GM18499 (cell line): Measurements from ENCODE around the gene AP2B1.

ENCODE experiments used
- ATAC-seq: cut with Tn5 transposase; IDR thresholded peaks from one replicate; pipeline ENCODE4 v1.9.1; 2021; ENCODE audit warnings: moderate number of reproducible peaks; ENCODE audit not compliant: insufficient read depth, unreplicated experiment

Gene AP2B1

GRCh38 chr17:35618628-35619027 lies 31.5 kb downstream of the AP2B1 start:
- no peak for ATAC-seq

DNA sequence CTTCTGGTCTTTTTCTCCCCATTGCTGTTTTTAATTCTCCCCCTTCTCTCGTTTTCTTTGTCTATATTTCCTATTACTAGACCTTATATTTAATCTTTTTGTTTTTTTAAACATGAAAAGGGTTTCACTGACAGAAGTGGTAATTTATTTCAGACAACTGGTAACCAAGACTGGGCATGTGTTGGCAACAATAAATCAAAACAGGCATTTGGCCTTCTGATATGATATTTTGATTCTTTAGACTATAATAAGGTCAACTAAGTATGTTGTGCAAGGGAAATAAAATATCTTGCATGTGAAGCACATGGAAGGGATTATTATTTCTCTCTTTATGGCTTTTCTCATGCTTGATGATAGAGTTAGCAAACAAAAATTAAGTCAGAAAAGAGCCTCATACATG lies 34.6 kb downstream of the AP2B1 start:
- no peak for ATAC-seq

DNA sequence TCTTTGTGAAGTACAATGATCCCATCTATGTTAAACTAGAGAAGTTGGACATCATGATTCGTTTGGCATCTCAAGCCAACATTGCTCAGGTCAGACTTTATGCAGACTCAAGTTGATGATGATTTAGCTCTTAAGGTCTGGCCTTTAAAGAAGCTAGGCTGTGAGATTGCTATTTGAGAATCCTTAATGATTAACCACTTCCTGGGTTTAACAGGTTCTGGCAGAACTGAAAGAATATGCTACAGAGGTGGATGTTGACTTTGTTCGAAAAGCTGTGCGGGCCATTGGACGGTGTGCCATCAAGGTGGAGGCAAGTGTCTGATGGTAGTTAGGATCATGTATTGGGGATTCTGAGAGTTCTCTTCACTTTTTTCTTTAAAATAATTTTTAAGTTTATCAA lies 40.3 kb downstream of the AP2B1 start:
- ATAC-seq: no peak

GRCh38 chr17:35630530-35631148 lies 43.5 kb downstream of the AP2B1 start:
- ATAC-seq: no peak

GRCh38 chr17:35641032-35641431 lies 53.9 kb downstream of the AP2B1 start:
- no peak for ATAC-seq

DNA sequence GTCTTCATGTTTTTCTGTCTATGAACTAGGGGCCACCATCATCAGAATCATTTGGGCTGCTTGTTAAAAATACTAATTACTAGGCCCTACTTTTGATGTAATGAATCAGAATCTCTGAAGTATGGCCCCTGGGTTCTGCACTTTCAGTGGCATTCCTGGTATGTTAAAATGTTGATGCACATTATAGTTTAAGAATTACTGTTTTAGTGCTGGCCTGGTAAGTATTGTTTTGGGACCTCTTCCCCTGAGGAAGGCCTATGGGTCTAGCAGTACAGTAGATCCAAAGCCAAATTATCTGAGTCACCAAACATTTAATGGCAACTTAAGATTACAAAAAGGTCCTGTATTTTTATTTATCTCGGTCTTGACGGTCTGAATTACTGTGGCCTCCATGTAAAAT lies 58.8 kb downstream of the AP2B1 start:
- no peak for ATAC-seq

- no peak for ATAC-seq
Observed at GRCh38 chr17:35651467-35651866, 64.3 kb downstream of the AP2B1 start.

DNA sequence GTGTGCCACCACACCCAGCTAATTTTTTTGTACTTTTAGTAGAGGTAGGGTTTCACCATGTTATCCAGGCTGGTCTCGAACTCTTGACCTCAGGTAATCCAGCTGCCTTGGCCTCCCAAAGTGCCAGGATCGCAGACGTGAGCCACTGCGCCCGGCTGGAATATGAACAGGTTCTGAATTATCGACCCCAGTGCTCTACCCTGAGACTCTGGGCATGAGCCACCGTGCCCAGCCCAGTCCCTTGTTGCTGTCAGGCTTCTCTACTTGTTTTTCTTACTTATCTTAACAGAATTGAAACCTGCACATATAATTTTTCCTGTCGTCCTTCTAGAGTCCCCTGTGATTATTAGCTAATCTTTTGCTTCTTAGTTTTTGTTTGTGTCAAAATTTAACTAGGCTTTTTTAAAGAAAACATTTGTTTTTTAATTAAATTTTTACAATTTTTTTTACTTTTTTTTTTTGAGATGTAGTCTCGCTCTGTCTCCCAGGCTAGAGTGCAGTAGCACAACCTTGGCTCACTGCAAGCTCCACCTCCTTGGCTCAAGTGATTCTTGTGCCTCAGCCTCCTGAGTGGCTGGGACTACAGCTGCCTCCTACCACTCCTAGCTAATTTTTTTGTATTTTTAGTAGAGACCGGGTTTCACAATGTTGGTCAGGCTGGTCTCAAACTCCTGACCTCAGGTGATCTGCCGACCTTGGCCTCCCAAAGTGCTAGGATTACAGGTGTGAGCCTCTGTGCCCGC lies 66.7 kb downstream of the AP2B1 start:
- no peak for ATAC-seq

DNA sequence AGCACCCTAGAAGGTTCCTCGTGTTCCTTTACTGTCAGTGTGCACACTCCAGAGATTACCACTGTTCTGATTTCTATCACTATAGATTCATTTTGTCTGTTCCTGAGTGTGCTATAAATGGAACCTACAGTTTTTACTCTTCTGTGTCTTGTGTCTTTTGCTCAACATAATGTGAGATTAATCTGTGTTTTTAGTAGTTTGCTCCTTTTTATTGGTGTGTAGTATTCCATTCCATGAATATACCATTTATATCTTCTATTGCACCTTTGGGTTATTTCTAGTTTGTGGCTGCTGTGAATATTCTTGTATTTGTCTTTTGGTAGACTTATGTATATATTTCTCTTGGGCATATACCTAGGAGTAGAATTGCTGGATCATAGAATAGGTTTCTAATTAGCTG lies 68.2 kb downstream of the AP2B1 start:
- no peak for ATAC-seq

GRCh38 chr17:35660902-35661301 lies 73.8 kb downstream of the AP2B1 start:
- no peak for ATAC-seq

DNA sequence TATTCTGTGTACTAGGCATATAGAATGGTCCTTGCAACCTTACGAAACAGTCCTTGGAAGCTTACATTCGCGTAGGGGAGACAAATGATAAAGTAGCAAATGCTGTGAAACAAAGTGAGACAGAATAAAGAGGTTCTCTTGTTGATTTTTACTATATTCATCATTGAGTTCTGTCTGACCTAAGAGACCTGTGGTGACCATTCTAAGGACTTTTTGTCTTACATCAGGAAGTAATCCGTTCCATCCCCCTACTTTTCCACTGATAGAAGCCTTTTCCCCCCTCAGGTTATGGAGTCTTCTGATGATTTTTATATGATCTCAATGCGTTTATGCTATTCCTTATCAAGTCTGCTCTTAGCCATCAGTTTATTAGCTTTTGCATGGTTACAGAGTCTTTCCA lies 77.6 kb downstream of the AP2B1 start:
- no peak for ATAC-seq

GRCh38 chr17:35665662-35666061 lies 78.5 kb downstream of the AP2B1 start:
- ATAC-seq: no peak

DNA sequence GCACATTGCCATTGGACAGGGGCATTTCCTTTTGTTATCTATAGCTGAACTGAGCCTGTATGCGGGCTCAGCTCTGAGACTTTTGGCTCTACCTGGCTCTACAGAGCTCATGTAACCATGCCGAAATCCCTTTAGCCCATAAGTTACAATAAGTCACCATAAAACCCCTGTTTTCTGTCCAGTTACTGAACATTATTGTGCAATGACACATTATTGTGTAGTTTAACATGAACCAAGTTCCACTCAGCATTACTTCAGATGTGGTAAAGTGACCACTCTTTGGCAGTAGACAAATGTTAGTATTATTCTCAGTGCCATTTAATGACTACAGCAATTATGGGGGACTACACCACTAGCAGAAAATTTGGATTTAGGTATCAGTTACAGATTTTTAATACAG lies 78.9 kb downstream of the AP2B1 start:
- ATAC-seq: no peak

- ATAC-seq: no peak
Observed at GRCh38 chr17:35666967-35667532, 79.9 kb downstream of the AP2B1 start.

DNA sequence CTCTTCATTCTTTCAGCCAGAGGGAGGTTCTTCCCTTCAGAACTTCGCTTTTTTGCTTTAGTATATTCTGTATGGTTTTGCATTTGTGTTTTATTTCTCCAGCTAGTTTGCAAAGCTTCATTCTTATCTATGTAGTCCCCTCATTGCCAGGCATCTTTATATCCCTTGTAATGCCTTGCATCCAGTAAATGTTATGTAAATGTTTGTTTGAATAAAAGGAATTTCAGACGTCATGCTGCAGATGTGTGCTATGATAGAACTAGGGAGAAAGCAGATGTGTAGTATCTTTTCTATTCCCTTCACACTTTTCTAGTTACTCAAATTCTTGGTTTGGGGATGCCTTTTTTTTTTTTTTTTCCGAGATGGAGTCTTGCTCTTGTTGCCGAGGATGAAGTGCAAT lies 81.7 kb downstream of the AP2B1 start:
- no peak for ATAC-seq

DNA sequence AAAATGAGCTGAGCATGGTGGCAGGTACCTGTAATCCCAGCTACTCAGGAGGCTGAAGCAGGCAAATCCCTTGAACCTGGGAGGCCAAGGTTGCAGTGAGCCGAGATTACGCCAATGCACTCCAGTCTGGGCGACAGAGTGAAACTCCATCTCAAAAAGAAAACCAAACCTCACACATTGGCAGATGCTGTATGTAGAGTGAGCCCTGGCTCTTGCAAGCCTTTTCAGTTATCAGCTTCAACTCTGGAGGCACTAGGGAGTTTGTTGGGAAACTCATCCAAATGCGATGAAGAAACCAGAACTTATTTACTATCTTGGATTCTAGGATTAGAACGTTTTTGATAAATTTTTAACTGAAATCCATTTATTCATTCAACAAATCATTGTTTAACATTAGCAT lies 87.4 kb downstream of the AP2B1 start:
- ATAC-seq: no peak

- ATAC-seq: no peak
Observed at GRCh38 chr17:35676441-35676840, 89.3 kb downstream of the AP2B1 start.

GRCh38 chr17:35679007-35679682 lies 92.0 kb downstream of the AP2B1 start:
- ATAC-seq: no peak

GRCh38 chr17:35683591-35683990 lies 96.5 kb downstream of the AP2B1 start:
- ATAC-seq: no peak

DNA sequence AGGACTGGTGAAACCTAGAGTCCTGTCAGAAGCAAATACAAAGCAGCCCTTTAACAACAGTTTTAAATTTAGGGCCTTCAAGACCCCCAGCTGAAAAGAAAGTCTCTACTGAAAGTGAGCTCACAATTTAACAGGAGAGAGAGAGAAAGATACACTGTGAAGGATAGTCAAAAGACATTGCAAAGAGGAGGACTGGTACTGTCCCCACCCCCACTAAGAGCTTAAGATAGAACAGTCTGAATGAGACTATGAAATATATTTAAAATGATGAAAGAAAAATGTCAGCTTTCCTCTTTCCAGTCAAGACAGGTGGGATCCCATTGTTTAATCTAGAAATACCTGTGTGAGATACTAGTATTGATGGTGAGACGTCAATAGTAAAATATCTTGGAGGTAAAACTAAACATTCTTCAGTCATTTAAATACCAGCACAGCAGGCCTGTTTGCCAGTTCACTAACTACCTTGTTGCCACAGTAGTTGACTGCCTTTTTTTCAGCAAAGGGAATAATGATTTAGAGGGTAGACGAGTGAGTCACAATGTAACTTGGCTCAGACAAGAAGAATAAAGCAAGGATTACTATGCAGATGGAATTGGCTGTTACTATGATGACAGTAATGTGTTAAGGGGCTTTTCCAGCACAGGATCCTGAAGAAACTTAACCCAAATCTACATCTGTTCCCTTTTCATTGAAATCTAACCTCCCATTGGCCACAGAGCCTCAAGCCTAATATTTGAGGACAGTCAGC lies 97.1 kb downstream of the AP2B1 start:
- ATAC-seq: no peak
